Brain microvascular endothelial cell (primary cell): ENCODE results near the gene AMDHD1.
A peak's percentile ranks its signal among the peaks of the same experiment; 100 is the strongest.

Source experiments
- DNase-seq: peaks from one replicate; pipeline ENCODE4 v3.0.0-alpha.2; 2020
- H3K27ac ChIP-seq: fragments of 250-450 bp; sonication (Bioruptor Pico); 2 replicates; pipeline ENCODE4 v1.5.1; 2020; ENCODE audit warnings: mild to moderate bottlenecking, moderate library complexity
- H3K27me3 ChIP-seq: fragments of 250-450 bp; sonication (Bioruptor Pico); replicated peaks from 2 replicates; pipeline ENCODE4 v1.5.1; 2020; ENCODE audit warnings: mild to moderate bottlenecking
- H3K36me3 ChIP-seq: fragments of 250-450 bp; sonication (Bioruptor Pico); replicated peaks from 2 replicates; pipeline ENCODE4 v1.5.1; 2020; ENCODE audit warnings: mild to moderate bottlenecking
- H3K4me3 ChIP-seq: 2 replicates; pipeline ENCODE4 v1.5.1; 2011; ENCODE audit warnings: low read depth, mild to moderate bottlenecking, control low read depth, low read length, moderate library complexity
- CTCF ChIP-seq: IDR thresholded peaks from 2 replicates; pipeline ENCODE4 v1.5.1; 2011; ENCODE audit warnings: low read depth, mild to moderate bottlenecking, moderate library complexity, low read length, control low read depth, inconsistent platforms; ENCODE audit errors: missing control alignments
- in situ Hi-C: cut with HindIII; loops from 2 replicates; pipeline ENCODE4 v1.10.0; 2017; ENCODE audit warnings: low sequenced_read_pairs, low pct_ligation_motif_present

The AMDHD1 gene

GRCh38 chr12:95997276-95997675, 54.1 kb downstream of the AMDHD1 start:
- no peak for DNase-seq
- no peak overlapping the region for H3K4me3 ChIP-seq
- H3K27me3 ChIP-seq = no peaks in the 10 kb centered on the region
- no peak for TF ChIP-seq CTCF
- in situ Hi-C loops = no loop called here
- H3K36me3 ChIP-seq = no peaks in the 10 kb centered on the region
- no peak overlapping the region for H3K27ac ChIP-seq

GRCh38 chr12:95997911-95998510, 54.9 kb downstream of the AMDHD1 start:
- TF ChIP-seq CTCF = no peak
- Histone ChIP-seq H3K36me3 (no peaks in the 10 kb centered on the region), H3K27ac (no peak overlapping the region), H3K27me3 (no peaks in the 10 kb centered on the region), H3K4me3 (no peak overlapping the region)
- in situ Hi-C loops = no loop called here
- no peak for DNase-seq

GRCh38 chr12:95998611-95999286, 55.6 kb downstream of the AMDHD1 start:
- Histone ChIP-seq H3K36me3 (no peaks in the 10 kb centered on the region), H3K27me3 (no peaks in the 10 kb centered on the region), H3K4me3 (no peak overlapping the region), H3K27ac (no peak overlapping the region)
- in situ Hi-C loops = no loop called here
- peak; percentile 39 for DNase-seq
- peak; percentile 78 for TF ChIP-seq CTCF

GRCh38 chr12:95999484-95999883, 56.4 kb downstream of the AMDHD1 start:
- TF ChIP-seq CTCF = no peak
- Histone ChIP-seq H3K27ac (no peak overlapping the region), H3K4me3 (no peak overlapping the region), H3K27me3 (no peaks in the 10 kb centered on the region), H3K36me3 (no peaks in the 10 kb centered on the region)
- no peak for DNase-seq
- in situ Hi-C loops = no loop called here

- Histone ChIP-seq H3K27me3 (no peaks in the 10 kb centered on the region), H3K27ac (no peak overlapping the region), H3K36me3 (no peaks in the 10 kb centered on the region), H3K4me3 (no peak overlapping the region)
- in situ Hi-C loops = no loop called here
- no peak for TF ChIP-seq CTCF
- no peak for DNase-seq
Measured at GRCh38 chr12:96000858-96001257, 57.7 kb downstream of the AMDHD1 start.

- in situ Hi-C loops = no loop called here
- no peak overlapping the region for H3K27ac ChIP-seq
- TF ChIP-seq CTCF = no peak
- no peak overlapping the region for H3K4me3 ChIP-seq
- peaks cover 3% of the 10 kb centered on the region for H3K36me3 ChIP-seq
- H3K27me3 ChIP-seq = no peaks in the 10 kb centered on the region
- no peak for DNase-seq
Measured at GRCh38 chr12:96006727-96007126, 63.6 kb downstream of the AMDHD1 start.
